Epithelial cell of alveolus of lung (primary cell): Measurements from ENCODE around the gene SLC7A11. TPM values are rescaled to one million over a fixed set of nuclear protein-coding genes. Genes with fewer than 3 reads are reported as not detected.

Source experiments
- total RNA-seq: library from RNA; depleted of rRNA; stranded (reverse); fragments of >200 nt; gene quantifications from 2 replicates; pipeline ENCODE4 v1.2.1, GENCODE V29; 2015

SLC7A11 gene
- total RNA-seq: 6.1 and 14.0 TPM in 2 replicates

GRCh38 chr4:138242076-138242833, at the start of gene SLC7A11:
Gene SLC7A11 (minus strand): TSS chr4:138242349. CDS start chr4:138242069, 280 bp downstream.

